GM21737 (cell line): ENCODE results near the gene FCER1G.
A peak's percentile ranks its signal among the peaks of the same experiment; 100 is the strongest.

Experiments used
- ATAC-seq: cut with Tn5 transposase; IDR thresholded peaks from one replicate; pipeline ENCODE4 v1.9.1; 2021; ENCODE audit warnings: mild to moderate bottlenecking, moderate library complexity; ENCODE audit not compliant: unreplicated experiment

FCER1G gene

DNA sequence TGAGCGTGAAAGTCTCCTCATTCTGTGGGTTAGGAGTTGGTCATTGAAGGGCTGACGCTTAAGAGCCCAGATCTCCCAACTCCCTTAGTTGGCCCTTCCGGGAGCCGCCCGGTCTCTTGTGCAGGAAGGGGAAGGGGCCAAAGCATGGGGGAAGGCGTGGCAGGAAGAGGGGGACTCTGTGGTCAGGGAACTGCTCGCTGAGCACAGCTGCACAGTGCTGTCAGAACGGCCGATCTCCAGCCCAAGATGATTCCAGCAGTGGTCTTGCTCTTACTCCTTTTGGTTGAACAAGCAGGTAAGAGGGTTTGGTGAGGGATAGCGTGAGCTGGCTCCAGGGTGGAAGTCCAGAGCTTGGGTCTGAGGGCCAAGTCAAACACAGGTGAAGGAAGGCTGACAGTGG lies at the start of gene FCER1G:
FCER1G (plus strand) TSS at position 220 of the 400 bp plus-strand sequence; CDS start at position 247, 27 bp downstream.
- no peak for ATAC-seq

DNA sequence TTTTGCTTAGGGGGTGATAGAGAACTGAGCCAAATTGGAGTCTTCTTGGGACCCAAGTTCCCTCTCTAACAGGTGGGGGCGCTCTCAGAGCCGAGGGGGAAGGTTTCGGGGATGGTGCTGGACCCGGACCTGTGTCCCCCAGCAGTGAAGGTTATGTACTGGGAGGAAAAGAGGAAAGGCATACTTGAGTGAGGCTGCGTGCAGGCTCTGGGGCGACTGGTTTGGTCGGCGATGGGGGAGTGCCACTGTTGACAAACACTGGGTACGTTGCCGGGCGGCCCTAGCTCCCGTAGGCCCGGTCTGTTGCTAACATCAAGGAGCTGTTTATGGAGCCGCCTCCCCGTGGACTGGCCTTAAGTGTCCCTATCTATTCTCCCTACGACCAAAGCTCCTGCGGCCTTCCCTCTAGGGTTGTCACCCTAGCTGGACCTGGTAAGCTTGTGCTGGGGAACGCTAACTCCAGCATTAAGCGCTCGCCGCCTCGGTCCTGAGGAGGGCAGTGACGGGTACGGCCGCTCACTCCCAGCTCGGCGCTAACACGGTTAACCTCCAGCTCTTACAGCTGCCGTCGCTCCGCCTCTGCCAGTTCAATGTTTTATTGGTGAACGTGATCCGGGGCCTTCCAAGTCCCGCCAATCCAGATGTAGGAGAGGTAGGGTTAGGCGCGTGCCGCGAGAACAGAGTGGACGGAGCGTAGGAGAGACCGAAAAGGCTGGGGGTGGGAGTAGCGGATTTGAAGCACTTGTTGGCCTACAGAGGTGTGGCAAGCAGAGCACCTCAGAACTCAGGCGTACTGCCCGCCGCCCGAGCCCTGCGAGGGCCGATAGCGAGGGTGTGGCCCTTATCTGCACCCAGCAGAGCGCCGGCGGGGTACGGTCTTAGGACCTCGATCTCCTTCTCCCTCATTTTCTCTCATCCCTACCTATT lies 49.1 kb upstream of the FCER1G start, which contains the start of gene PPOX:
PPOX (plus strand) TSS at position 685 of the 927 bp plus-strand sequence. CDS start 422 bp downstream, outside the sequence.
- peak; percentile 88 for ATAC-seq

DNA sequence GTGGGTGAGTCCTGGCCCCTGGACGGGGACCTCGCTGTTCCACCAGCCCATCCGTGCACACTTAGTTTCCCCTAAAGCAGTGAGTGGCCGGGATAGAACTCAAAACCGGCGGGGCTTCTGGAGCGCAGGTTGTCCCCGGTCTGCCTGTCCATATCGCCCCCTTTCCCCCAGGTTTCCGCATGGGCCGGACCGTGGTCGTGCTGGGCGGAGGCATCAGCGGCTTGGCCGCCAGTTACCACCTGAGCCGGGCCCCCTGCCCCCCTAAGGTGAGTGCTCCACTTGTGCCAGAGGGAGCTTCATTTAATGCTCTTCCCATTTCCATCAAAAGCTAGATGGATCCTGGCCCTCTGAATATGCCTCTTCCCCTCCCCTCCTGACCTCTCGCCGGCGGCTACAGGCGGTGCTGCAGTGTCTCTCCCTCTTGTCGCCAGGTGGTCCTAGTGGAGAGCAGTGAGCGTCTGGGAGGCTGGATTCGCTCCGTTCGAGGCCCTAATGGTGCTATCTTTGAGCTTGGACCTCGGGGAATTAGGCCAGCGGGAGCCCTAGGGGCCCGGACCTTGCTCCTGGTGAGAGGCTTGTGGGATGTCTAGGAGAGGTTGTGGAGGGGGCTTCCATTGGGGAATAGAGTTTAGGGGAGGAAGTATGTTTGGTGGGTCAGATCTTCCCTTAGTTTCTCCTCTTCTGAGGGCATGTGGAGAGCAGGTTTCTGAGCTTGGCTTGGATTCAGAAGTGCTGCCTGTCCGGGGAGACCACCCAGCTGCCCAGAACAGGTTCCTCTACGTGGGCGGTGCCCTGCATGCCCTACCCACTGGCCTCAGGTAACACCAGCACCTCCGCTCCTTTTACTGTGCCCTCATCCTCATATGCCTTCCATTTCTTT lies 48.2 kb upstream of the FCER1G start:
- ATAC-seq, result no peak

DNA sequence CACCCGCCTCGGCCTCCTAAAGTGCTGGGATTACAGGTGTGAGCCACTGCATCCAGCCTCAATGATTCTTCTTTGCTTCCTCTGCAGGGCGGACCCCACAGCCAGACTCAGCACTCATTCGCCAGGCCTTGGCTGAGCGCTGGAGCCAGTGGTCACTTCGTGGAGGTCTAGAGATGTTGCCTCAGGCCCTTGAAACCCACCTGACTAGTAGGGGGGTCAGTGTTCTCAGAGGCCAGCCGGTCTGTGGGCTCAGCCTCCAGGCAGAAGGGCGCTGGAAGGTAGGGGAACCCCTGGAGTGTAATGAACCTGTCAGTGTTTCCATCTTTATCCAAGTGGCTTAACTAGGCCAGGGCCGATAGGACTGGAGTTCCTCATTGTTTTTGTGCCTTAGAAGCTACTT lies 46.2 kb upstream of the FCER1G start:
- no peak for ATAC-seq

DNA sequence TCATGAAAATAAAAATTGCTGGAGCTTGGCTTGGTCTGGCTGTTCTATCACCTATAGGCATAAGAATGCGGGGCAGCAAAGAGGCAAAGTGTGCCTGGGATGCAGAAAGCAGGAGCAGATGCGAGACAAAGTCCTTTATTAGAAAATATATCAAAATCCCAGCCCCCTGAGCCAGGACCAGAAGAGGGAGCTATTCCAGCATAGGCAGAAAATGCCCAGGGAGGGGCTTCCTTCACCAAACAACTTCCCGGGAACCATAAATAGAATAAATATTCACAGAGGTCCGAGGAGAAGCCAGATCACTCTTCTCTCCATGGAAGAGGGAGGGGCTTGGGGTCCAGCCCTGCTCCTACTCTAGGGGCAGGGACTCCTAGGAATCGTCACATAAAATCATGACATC lies 43.9 kb upstream of the FCER1G start:
- no peak for ATAC-seq

DNA sequence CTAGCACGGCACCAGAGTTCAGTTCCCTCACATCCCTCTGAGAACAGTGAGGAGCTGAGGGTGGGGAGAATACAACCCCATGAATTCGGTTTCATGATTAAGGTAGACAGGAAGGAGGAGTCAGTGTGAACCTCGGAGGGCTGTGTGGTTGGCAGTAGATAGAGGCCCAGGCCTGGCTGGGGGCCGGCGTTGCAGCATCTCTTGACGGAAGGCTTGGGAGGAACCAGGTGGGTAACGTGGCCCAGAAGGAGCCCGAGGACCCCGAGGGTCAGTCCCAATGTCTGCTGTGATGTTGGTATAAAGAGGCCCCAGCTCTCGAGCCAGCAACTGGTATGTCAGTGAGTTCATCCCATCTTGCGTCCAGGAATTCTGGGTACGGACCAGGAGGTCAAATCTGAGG lies 43.4 kb upstream of the FCER1G start:
- ATAC-seq, result no peak

DNA sequence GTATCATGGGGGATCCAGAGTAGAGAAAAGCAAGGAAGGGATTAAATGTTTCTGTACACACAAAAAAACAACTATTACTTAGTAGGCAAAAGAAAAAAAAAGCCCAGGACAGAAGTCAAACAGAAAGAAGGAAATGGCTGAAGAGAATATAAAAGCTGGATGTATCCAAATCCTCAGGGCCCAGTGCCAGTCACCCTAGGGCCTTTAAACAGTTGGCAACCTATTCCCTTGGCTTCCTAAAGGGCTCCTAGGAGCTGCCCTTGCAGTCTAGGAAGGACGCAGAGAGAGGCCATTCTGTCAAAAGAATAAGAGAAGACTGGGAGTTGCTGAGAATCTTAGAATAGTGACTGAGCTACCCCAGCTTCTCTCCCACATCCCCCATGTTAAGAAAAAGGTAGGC lies 42.7 kb upstream of the FCER1G start:
- ATAC-seq, result no peak

DNA sequence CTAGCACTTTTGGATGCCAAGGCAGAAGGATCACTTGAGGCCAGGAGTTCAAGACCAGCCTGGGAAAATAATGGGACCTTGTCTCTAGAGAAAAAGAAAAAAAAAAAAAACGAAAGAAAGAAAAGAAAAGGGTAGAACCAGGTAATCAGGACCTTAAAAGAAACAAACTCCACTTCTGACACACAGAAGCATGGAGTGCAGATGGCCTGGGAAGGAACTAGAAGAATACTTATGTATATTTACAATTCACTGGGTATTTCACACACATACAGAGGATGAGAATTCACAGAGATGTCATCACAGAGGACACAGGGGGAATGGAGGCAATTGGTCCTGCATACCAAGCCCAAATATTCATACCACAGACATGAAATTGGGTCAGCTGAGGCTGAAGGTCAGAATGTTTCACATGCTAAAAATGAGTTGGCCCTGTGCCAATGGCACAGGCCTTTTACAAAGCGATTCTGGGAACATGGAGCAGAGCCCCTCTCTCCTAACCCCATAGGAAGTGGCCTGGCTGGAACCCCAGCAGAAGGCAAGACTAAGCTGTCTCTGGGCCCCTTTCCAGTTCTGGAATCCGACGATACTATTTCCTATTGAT lies 42.2 kb upstream of the FCER1G start:
- no peak for ATAC-seq

DNA sequence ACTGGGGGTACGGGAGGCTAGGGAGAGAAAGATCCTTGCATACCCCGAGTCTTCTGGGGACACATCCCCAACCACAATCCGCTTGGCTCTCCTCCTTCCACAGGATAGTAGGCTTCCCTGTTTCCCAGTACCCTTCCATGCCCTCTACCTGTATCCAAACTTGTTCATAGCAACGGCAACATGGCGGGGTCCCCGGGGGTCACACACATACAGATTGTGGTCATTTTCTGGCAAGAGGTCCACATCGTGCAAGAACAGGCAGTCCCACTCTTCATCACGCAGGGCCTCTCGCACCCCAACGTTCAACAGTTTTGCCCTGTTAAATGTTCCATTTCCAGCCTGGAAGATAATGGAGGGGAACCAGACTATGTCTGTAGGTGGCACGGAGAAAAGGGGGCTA lies 41.4 kb upstream of the FCER1G start:
- no peak for ATAC-seq

DNA sequence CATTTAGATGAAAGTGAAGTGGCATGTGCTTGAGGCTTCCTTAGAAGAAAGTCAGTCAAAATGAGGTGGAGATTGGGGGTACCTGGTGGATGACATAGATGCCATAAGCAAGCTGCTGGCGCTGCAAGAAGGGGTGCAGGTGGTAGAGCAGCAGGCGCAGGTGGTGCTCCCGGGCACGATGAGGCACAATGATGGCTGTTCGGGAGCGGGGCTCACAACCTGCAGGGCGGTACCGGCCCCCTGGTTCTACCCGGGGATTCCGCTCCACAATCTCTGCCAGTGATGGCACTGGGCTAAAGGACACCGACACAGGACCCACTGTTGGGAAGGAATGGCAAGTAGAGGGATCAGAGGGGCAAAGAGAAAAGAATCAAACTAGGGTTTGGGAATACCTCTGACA lies 40.2 kb upstream of the FCER1G start:
- no peak for ATAC-seq

DNA sequence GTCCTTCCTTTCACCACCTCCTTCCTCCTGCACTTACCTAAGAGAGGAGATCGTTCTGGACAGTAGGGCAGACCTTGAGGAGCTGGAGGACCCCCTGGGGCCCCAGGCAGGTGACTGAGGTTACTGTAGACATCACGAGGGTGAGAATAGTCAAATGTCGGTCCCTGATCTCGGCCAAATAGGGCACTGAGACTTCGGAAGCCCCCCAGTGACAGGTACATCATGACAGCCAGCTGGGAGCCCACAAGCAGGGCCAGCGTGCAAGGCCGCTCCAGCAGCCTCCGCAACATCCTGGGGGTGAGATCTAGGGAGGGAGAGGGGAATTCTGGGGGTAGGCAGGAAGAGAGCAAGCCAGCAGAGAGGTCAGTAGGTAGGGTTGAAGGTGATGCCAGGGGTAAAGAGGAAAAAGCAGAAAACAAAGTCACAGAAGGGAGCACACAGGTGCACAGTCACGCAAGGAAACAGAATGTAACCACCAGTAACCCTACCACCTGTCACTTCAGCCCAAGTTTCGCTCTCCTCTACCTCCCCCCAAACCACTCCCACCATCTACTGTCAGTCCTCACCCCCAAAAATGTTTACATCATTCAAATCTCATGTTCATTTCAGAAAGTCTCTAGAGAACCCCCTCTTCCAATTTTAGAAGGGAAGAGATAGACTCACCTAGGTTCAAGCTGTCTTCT lies 39.2 kb upstream of the FCER1G start:
- ATAC-seq, result no peak

DNA sequence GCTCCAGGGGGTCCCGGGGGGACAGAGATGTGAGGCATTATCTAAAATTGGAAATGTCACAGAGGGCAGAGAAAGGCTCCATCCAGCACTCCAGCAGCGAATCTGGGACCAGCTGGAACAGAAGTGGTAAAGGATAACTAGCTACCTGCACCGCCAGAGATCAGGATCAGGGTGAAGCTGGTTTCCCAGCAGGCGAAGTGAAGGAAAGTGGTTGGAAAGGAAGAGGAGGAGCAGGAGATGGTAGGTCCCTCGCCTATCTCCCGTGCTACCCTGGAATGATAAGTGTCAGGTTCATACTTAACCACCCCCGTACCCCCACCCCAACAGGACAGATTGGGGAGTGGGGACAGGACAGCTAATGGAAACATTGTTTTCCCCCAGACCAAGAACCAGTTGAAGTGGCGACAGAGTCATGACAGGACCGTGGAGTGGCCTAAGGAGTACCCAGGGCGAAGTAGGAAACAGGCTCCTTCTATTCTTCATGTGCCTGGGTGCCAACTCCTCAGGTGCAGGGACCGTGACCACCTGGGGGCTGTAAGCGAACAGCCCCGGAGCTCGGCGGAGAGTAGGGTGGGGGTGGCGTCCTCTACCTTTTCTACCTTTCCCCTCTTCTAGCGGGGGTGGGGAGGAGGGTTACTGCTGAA lies 38.5 kb upstream of the FCER1G start:
- no peak for ATAC-seq

DNA sequence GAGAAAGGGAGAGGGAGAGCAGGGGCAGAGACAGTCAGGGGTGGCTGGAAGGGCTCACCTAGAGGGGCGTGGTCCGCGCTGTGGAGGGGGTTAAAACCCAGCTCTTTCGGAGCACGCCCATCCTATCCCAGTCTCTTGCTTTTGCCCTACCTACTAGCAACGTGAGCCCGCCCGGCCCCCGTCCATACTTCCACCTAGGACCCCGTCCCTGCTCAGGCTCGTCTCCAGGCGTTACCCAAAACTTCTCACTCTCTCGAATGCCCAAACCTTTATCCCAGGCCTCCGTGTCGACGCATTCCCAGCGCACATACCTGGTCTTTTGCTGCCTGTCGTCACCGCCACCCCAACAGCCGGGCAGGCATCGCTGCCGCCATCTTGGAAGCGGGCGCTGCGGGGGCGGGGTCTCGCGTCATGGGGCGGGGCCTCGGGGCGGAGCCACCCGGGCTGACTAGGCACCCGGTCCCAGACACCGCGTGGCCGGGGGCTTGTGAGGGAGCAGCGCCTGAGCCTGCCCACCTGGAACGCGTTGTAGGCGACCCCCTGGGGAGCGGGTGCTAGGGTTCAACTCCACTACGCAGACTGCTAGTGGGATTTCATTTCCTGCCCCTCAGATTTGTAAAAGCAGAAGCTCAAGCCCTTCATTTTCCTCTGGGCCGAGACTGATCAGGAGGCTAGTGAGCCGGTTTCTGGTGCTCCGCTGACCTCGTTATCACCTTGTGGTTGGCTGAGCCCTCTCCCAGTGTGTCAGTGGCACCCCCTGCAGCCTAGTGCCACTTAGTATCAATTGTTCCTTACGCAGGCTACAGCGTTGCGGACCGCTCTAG lies 37.8 kb upstream of the FCER1G start, which contains the start of gene B4GALT3:
B4GALT3 (minus strand) TSS at position 396 of the 824 bp plus-strand sequence. CDS start 1,447 bp downstream, outside the sequence.
- peak; percentile 71 for ATAC-seq

DNA sequence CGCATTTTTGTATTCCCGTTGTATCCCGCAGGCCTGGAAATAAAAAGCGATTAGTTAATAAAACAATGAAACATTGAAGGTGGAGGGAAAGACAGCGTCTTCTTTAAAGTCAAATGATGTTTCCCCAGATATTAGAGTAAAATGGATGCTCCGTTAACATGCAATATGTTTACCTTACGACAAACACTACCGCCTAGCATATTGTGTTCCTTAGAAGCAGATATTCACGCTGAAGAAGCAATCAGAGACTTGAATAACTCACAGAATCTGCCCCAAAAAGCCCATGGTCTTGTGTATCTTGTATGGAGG lies 37.2 kb upstream of the FCER1G start:
- no peak for ATAC-seq

DNA sequence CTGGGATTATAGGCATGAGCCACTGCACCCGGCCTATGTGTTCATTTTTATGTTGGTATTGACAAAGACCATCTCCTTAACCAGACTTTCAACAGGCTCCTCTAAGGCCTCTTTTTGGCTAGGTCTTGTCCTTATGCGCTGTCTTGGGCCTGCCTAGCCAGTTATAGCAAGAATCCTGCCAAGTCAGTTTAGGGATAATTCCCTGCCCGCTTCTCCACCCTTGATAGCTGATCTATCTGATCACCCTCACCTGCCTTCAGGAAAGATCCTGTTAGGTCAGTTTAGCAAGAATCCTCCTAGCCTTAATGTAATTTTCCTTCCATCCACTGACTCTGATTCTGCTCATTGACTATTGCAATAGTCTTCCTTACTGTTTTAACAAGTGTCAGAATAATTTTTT lies 35.4 kb upstream of the FCER1G start:
- ATAC-seq, result no peak

DNA sequence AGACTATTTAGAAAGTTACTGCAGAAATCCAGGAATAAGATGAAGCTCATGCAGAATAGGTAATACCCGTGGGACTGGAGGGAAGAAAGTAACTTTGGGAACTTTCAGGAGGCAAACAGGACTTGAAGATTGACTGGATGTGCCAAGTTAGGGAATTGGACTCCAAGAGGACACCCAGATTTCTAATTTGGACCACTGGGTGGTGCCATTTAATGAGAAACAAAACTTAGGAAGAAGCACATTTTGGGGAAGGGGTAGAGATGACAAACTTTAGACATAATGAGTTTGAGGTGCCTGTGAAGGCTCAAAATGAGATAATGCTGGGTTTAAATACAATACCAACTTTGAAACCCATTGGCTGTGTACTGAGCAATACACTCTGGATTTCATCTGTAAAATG lies 34.5 kb upstream of the FCER1G start:
- no peak for ATAC-seq

DNA sequence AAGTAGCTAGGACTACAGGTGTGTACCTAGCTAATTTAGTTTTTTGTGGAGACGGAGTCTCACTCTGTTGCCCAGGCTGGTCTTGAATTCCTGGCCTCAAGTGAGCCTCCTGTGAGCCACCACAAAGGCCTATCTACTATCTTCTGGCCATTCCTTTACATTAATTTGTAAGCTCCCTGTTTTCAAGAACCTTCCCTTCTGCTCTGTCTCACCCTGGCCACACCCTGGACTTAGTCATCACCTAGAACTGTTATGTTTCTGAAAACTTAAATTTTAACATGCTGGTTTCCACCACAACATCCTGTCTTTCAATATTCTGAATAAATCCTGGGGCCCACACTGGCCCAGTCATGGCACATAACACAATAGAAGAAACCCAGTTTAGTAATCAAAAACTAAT lies 32.9 kb upstream of the FCER1G start:
- peak; percentile 35 for ATAC-seq

DNA sequence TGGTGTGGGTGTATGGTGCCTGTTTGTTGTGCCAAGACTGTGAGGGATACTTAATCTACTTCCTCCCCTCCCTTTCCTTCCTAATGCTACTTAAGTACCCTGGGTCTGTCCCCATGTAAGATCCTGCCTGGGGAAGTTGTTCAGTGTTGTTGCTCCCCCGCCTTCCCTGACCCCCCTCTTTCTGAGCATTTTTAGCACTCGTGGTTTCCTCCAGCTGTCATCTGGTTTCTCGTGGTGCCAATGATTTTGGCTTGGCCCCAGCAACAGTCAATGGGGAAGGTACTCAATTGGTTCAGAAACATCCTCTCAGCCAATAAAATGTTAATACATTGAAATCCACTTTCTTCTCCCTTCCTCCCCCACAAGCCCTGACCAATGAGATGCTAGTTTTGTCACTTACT lies 29.8 kb upstream of the FCER1G start:
- ATAC-seq, result peak; percentile 48

DNA sequence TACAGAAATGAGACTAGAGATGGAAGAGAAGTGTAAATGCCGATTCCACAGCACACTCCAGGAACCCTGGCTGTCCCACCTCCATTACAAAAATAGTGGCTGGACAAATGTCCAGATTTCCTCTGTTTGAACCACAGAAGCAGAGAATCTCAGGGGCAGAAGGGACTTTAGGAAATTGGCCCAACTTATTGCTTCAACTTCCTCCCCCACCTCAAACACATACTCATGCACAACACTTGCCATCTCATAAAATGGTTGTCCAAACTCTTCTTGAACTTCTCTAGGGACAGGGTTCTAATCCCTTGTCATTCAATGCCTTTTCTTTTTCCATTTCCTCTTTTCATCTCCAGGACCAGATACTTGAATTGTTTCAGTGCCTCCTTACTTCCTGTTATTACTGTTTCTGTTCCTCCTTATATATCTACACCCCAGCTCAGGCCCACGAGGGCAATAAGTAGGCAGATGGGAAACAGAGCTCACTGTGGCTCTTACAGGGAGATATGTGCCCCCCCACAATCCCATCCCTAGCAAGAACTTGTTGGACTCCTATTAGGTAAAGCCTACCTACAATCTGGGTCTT lies 29.3 kb upstream of the FCER1G start:
- peak; percentile 28 for ATAC-seq
